ENCODE results near the gene JAK2. TPM values are rescaled to one million over a fixed set of nuclear protein-coding genes. Genes with fewer than 3 reads are reported as not detected.
A peak's percentile ranks its signal among the peaks of the same experiment; 100 is the strongest.
"Not testable (repeated sequence)": the region's sequence is repeated elsewhere in the genome, so short reads cannot be mapped to it uniquely, and the experiment has no call there.

The JAK2 gene
- total RNA-seq, result 28.4 TPM

GRCh38 chr9:4984621-4985385 lies at the start of gene JAK2:
Gene JAK2, plus strand, starts transcription at chr9:4985272. Its CDS starts 36,716 bp downstream, at chr9:5021988.
- intact Hi-C loops (cut with DNase I), result loop anchor here (10.0 kb wide), 1 partner anchor 220 kb away; no protein-coding TSS in a partner anchor
- ATAC-seq (peak; percentile 96), DNase-seq (ENCODE audit: low spot score) (peak; percentile 94)

GRCh38 chr9:4936277-4936676 lies 48.8 kb upstream of the JAK2 start:
- no peak for ATAC-seq
- no peak for DNase-seq (ENCODE audit: low spot score)
- intact Hi-C loops (cut with DNase I), result no loop called here

GRCh38 chr9:4936823-4937222 lies 48.2 kb upstream of the JAK2 start:
- intact Hi-C loops (cut with DNase I), result no loop called here
- DNase-seq (ENCODE audit: low spot score) (no peak), ATAC-seq (no peak)

GRCh38 chr9:4937446-4937845 lies 47.6 kb upstream of the JAK2 start:
- ATAC-seq, result no peak
- DNase-seq (ENCODE audit: low spot score), result no peak
- intact Hi-C loops (cut with DNase I), result no loop called here

GRCh38 chr9:4938496-4938895 lies 46.6 kb upstream of the JAK2 start:
- no peak for DNase-seq (ENCODE audit: low spot score)
- intact Hi-C loops (cut with DNase I), result no loop called here
- no peak for ATAC-seq

- DNase-seq (ENCODE audit: low spot score) (no peak), ATAC-seq (peak; percentile 71)
- intact Hi-C loops (cut with DNase I), result no loop called here
These were observed 45.9 kb upstream of the JAK2 start for GRCh38 chr9:4939118-4939561.

- ATAC-seq; DNase-seq (ENCODE audit: low spot score); intact Hi-C loops (cut with DNase I): not testable (repeated sequence)
These were observed 42.9 kb upstream of the JAK2 start for GRCh38 chr9:4942042-4942691.

- no peak for ATAC-seq
- no peak for DNase-seq (ENCODE audit: low spot score)
- intact Hi-C loops (cut with DNase I), result no loop called here
These were observed 41.7 kb upstream of the JAK2 start for GRCh38 chr9:4943346-4943745.

- intact Hi-C loops (cut with DNase I); DNase-seq (ENCODE audit: low spot score); ATAC-seq: not testable (repeated sequence)
These were observed 40.5 kb upstream of the JAK2 start for GRCh38 chr9:4944431-4945211.

GRCh38 chr9:4946937-4947336 lies 38.1 kb upstream of the JAK2 start:
- DNase-seq (ENCODE audit: low spot score), result no peak
- no peak for ATAC-seq
- intact Hi-C loops (cut with DNase I), result no loop called here

- ATAC-seq, result no peak
- intact Hi-C loops (cut with DNase I), result no loop called here
These were observed 29.2 kb upstream of the JAK2 start for GRCh38 chr9:4955836-4956235.

GRCh38 chr9:4959031-4959430 lies 26.0 kb upstream of the JAK2 start:
- intact Hi-C loops (cut with DNase I), result no loop called here
- DNase-seq (ENCODE audit: low spot score) (no peak), ATAC-seq (no peak)

More at GRCh38 chr9:4955836-4956235, 29.2 kb upstream of the JAK2 start:
- DNase-seq (ENCODE audit: low spot score), result no peak

- ATAC-seq, result no peak
- intact Hi-C loops (cut with DNase I), result no loop called here
- no peak for DNase-seq (ENCODE audit: low spot score)
These were observed 23.0 kb upstream of the JAK2 start for GRCh38 chr9:4962085-4962484.

- DNase-seq (ENCODE audit: low spot score) (no peak), ATAC-seq (no peak)
- intact Hi-C loops (cut with DNase I), result no loop called here
These were observed 20.5 kb upstream of the JAK2 start for GRCh38 chr9:4964540-4964939.

- ATAC-seq, result no peak
- intact Hi-C loops (cut with DNase I), result no loop called here
- no peak for DNase-seq (ENCODE audit: low spot score)
These were observed 19.8 kb upstream of the JAK2 start for GRCh38 chr9:4965174-4965821.

GRCh38 chr9:4967523-4967922 lies 17.5 kb upstream of the JAK2 start:
- intact Hi-C loops (cut with DNase I), result no loop called here
- ATAC-seq (no peak), DNase-seq (ENCODE audit: low spot score) (no peak)

- ATAC-seq (no peak), DNase-seq (ENCODE audit: low spot score) (no peak)
- intact Hi-C loops (cut with DNase I), result no loop called here
These were observed 15.9 kb upstream of the JAK2 start for GRCh38 chr9:4969130-4969529.

- DNase-seq (ENCODE audit: low spot score), result no peak
- intact Hi-C loops (cut with DNase I), result no loop called here
- peak; percentile 22 for ATAC-seq
These were observed 14.0 kb upstream of the JAK2 start for GRCh38 chr9:4970970-4971641.

GRCh38 chr9:4973246-4973645 lies 11.8 kb upstream of the JAK2 start:
- ATAC-seq (no peak), DNase-seq (ENCODE audit: low spot score) (no peak)
- intact Hi-C loops (cut with DNase I), result no loop called here

All from sciatic nerve (tissue), 2 donors.